GM03348 (cell line): Measurements from ENCODE around the gene NEURL1B.
"Not testable (repeated sequence)": the region's sequence is repeated elsewhere in the genome, so short reads cannot be mapped to it uniquely, and the experiment has no call there.

Source experiments
- DNase-seq: peaks from one replicate; pipeline ENCODE4 v3.0.0; 2012; ENCODE audit warnings: low spot score

The NEURL1B gene

GRCh38 chr5:172696171-172696849 is 55.2 kb downstream of the NEURL1B start:
- DNase-seq, result peak; percentile 36

- DNase-seq, result peak; percentile 94
Measured at GRCh38 chr5:172697123-172698121, 56.4 kb downstream of the NEURL1B start.

GRCh38 chr5:172699423-172699822 is 58.4 kb downstream of the NEURL1B start:
- no peak for DNase-seq

- no peak for DNase-seq
Measured at GRCh38 chr5:172699999-172700364, 58.9 kb downstream of the NEURL1B start.

GRCh38 chr5:172700365-172701290 is 59.6 kb downstream of the NEURL1B start:
- DNase-seq, result no peak

GRCh38 chr5:172701291-172701656 is 60.2 kb downstream of the NEURL1B start:
- DNase-seq, result no peak

- no peak for DNase-seq
Measured at GRCh38 chr5:172703952-172704351, 62.9 kb downstream of the NEURL1B start.

GRCh38 chr5:172705576-172706084 is 64.6 kb downstream of the NEURL1B start:
- DNase-seq, result no peak

- no peak for DNase-seq
Measured at GRCh38 chr5:172706796-172707195, 65.7 kb downstream of the NEURL1B start.

- peak; percentile 73 for DNase-seq
Measured at GRCh38 chr5:172707285-172708182, 66.5 kb downstream of the NEURL1B start.

- DNase-seq, result no peak
Measured at GRCh38 chr5:172708183-172708505, 67.1 kb downstream of the NEURL1B start.

- no peak for DNase-seq
Measured at GRCh38 chr5:172710676-172711075, 69.6 kb downstream of the NEURL1B start.

- DNase-seq, result not testable (repeated sequence)
Measured at GRCh38 chr5:172711321-172711861, 70.3 kb downstream of the NEURL1B start.

GRCh38 chr5:172712610-172713009 is 71.5 kb downstream of the NEURL1B start:
- DNase-seq, result no peak

- DNase-seq, result peak; percentile 85
Measured at GRCh38 chr5:172713113-172713808, 72.2 kb downstream of the NEURL1B start.

GRCh38 chr5:172713809-172714490 is 72.9 kb downstream of the NEURL1B start:
- DNase-seq, result no peak

- DNase-seq, result peak; percentile 86
Measured at GRCh38 chr5:172714491-172715420, 73.7 kb downstream of the NEURL1B start.

GRCh38 chr5:172715421-172715780 is 74.3 kb downstream of the NEURL1B start:
- no peak for DNase-seq
